Adipocyte (in vitro differentiated cells): ENCODE results near the gene EOGT.
A peak's percentile ranks its signal among the peaks of the same experiment; 100 is the strongest.

Source experiments
- DNase-seq: peaks from one replicate; pipeline ENCODE4 v3.0.0-alpha.2; 2015; ENCODE audit warnings: low read depth
- H3K27me3 ChIP-seq: replicated peaks from 2 replicates; pipeline ENCODE4 v1.7.0; 2013; ENCODE audit warnings: mild to moderate bottlenecking, low read length, moderate library complexity; ENCODE audit not compliant: control insufficient read depth, insufficient read depth
- H3K36me3 ChIP-seq: 2 replicates; pipeline ENCODE4 v1.7.0; 2013; ENCODE audit warnings: low read length, mild to moderate bottlenecking, moderate library complexity; ENCODE audit not compliant: control insufficient read depth, insufficient read depth, severe bottlenecking
- H3K4me1 ChIP-seq: 2 replicates; pipeline ENCODE4 v1.7.0; 2013; ENCODE audit warnings: mild to moderate bottlenecking, low read length, moderate library complexity; ENCODE audit not compliant: control insufficient read depth, insufficient read depth
- H3K4me3 ChIP-seq: 2 replicates; pipeline ENCODE4 v1.7.0; 2013; ENCODE audit warnings: mild to moderate bottlenecking, low read length, moderate library complexity
- H3K9ac ChIP-seq: 2 replicates; pipeline ENCODE4 v1.7.0; 2013; ENCODE audit warnings: mild to moderate bottlenecking, low read length, moderate library complexity
- H3K9me3 ChIP-seq: 2 replicates; pipeline ENCODE4 v1.7.0; 2013; ENCODE audit warnings: mild to moderate bottlenecking, low read length, moderate library complexity; ENCODE audit not compliant: control insufficient read depth

Gene EOGT

DNA sequence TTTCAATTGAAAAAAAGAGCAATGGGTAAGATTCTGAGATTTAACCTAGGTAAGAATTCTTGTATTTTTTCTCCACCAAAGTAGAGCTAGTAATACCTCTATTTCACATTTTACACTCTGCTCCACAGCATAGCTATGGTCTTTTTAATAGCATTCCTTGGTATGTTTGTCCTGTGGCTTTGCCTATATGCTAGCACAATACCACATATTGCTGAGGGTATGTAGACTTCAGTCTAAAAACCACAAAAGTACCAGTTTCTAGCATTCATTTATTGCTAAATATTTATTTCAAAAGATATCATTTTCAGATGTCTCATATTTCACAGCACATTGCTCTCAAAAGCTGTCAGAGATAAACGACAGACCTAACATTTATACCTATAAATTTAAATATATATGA lies 18.2 kb upstream of the EOGT start:
- peaks cover 96% of the 10 kb centered on the region for H3K36me3 ChIP-seq
- H3K4me3 ChIP-seq = no peak overlapping the region

DNA sequence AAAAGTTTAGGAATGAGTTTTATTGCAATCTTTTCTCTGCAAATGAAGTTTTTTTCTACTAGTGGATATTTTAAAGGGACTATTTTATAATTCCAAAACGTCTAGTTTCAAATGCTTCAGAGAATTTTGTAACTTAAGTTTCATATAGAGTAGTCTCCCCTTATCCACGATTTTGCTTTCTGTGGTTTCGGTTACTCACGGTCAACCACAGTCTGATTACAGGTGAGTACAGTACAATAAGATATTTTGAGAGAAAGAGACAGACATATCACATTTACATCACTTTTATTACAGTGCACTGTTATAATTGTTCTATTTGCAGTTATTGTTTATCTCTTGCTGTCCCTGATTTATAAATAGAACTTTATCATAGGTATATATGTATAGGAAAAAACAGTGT lies 7.4 kb upstream of the EOGT start:
- peaks cover 76% of the 10 kb centered on the region for H3K36me3 ChIP-seq
- no peak for DNase-seq
- H3K4me1 ChIP-seq = no peaks in the 10 kb centered on the region
- no peaks in the 10 kb centered on the region for H3K9me3 ChIP-seq
- H3K27me3 ChIP-seq = no peaks in the 10 kb centered on the region
- H3K9ac ChIP-seq = no peak overlapping the region
- no peak overlapping the region for H3K4me3 ChIP-seq

More for the DNA sequence above, 18.2 kb upstream of the EOGT start:
- peak; percentile 64 for DNase-seq
- Histone ChIP-seq H3K9ac (no peak overlapping the region), H3K9me3 (no peaks in the 10 kb centered on the region), H3K4me1 (peaks cover 22% of the 10 kb centered on the region), H3K27me3 (no peaks in the 10 kb centered on the region)

DNA sequence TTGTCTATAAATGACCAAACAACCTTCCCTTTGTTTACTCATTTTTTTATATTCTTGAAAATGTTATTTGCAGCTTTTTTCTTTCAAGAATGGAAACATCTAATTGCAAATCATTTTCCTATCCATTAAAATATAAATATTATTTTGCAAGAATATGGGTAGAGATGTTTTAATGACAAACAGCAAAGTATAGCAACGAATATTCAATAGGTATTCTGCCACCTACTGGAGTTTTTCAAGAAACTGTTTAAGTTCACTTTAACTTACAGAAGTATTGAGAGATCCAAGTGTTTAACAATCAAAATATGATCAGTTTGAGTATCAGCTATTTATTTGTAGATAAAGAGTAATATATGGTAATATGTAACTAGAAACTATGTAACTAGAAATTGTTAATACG lies 6.9 kb upstream of the EOGT start:
- peak; percentile 29 for DNase-seq
- Histone ChIP-seq H3K36me3 (peaks cover 76% of the 10 kb centered on the region), H3K9me3 (no peaks in the 10 kb centered on the region), H3K4me1 (no peaks in the 10 kb centered on the region), H3K27me3 (no peaks in the 10 kb centered on the region), H3K4me3 (no peak overlapping the region), H3K9ac (no peak overlapping the region)

DNA sequence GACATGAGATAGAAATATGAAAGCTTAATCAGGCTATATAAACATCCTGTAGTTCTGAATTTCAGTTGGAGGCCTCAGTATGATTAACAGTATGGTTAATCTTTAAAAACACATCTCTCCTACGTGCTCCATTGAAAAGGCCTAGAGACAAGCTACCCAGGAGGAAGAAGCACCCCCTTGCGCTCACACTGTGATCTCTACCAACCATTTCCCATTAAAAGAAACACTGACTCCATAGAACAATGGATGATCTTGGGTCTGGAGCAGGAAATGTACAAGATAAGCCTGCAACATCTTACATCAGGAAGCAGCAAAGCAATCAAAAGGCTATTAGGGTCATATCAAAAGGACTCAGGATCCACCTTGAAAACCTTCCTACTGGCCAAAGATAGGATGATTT lies 3.4 kb upstream of the EOGT start:
- Histone ChIP-seq H3K27me3 (no peaks in the 10 kb centered on the region), H3K4me1 (peaks cover 19% of the 10 kb centered on the region), H3K4me3 (no peak overlapping the region), H3K36me3 (peaks cover 41% of the 10 kb centered on the region), H3K9me3 (no peaks in the 10 kb centered on the region), H3K9ac (no peak overlapping the region)
- no peak for DNase-seq

DNA sequence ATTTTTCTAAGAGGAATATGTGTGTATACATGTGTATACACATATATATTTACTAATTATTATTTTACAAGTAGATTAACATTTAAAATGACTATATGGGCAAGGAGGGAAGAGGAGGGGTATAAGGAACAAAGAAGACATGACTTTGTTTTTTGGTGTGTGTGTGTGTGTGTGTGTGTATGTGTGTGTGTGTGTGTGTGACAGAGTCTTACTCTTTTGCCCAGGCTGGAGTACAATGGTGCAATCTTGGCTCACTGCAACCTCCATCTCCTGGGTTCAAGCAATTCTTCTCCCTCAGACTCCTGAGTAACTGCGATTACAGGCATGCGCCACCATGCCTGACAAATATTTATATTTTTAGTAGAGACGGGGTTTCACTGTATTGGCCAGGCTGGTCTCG lies 2.6 kb upstream of the EOGT start:
- H3K4me1 ChIP-seq = peaks cover 20% of the 10 kb centered on the region
- no peaks in the 10 kb centered on the region for H3K27me3 ChIP-seq
- H3K9ac ChIP-seq = no peak overlapping the region
- no peak for DNase-seq
- peaks cover 34% of the 10 kb centered on the region for H3K36me3 ChIP-seq
- H3K4me3 ChIP-seq = no peak overlapping the region
- no peaks in the 10 kb centered on the region for H3K9me3 ChIP-seq

DNA sequence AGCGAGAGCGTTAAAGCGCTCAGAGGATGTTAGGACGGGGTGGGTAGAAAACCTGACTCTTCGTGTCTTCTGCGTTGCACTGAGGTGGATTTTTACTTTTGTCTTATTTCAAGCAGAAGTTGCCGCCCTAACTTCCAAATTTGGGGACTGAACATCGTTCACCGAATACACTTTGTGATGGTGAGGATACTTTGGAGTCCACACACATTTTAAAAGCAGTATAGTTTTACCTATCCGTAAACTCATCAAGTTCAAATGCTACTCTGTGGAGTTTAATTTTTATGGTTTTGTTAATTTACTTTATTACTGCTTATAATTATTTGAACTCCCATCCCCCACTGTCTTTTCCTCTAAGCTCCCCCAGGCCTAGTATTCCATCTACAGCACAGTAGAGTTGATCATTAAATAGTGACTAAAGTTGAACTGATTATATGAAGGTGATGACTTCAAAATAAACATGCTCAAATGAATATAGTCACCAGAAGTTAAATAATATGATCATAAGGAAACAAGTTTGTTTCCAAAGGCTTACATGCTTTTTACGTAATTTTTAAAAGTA lies 617 bp upstream of the EOGT start:
- Histone ChIP-seq H3K27me3 (no peaks in the 10 kb centered on the region), H3K9ac (peak overlapping the region; percentile 92), H3K9me3 (no peaks in the 10 kb centered on the region), H3K36me3 (peaks cover 30% of the 10 kb centered on the region), H3K4me3 (peak overlapping the region; percentile 83), H3K4me1 (peaks cover 37% of the 10 kb centered on the region)
- peak; percentile 24 for DNase-seq

DNA sequence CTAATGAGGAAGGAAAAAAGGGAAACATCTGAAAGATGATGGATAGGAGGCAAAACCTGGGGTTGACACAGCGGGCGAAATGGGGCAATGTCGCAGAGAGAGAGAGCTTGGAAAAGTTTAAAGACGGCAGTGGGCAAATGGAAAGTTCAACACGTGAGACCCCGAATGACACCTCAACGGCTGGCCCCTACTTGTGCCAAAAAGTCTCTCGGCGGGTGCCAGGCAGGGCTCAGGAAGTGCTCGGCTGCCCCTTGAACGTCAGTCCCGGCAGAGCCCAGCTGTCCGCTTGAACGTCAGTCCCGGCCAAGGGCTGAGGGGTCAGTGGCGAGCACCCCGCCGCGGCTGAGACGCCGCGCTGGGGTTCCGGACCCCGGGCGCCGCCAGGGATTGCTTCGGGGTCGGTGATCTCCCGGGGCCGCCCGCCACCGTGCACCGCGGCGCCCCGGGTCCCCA lies 658 bp downstream of the EOGT start:
- Histone ChIP-seq H3K4me1 (peaks cover 45% of the 10 kb centered on the region), H3K9me3 (no peaks in the 10 kb centered on the region), H3K4me3 (peak overlapping the region; percentile 83), H3K27me3 (no peaks in the 10 kb centered on the region), H3K36me3 (peaks cover 32% of the 10 kb centered on the region), H3K9ac (peak overlapping the region; percentile 92)
- DNase-seq = peak; percentile 77

DNA sequence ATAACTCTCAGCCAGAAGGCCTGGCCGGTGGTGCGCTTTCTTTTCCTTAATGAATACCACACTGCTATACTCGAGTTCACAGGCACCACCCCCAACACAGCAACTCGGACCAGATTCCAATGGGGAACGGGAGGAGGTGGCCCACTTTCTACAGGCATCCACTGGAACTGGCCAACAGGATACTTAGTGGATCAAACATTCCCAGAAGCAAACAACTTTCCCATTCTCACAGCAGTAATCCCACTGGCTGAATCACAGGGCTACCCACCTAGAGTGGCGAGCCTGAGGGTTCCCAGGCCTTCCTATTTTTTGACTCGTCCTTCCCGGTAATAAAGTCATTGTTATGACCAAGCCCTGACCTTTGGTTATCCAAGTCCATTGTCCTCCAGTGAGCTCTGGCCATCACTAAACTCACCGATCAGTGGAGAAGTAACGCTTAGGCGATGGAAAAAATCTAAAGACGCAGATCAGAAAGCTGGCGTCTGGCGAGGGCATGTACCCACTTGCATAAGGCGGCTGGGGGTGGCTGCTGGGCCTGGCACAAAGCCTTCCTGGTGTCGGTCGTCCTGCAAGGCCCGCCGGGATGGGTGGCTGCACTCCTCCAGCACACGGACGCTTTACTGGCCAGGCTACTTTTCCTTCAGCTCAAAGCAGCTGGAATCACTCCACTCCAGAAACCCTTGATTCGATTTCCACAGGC lies 1.2 kb downstream of the EOGT start:
- peak; percentile 71 for DNase-seq
- H3K4me3 ChIP-seq = peak overlapping the region; percentile 83
- no peaks in the 10 kb centered on the region for H3K27me3 ChIP-seq

DNA sequence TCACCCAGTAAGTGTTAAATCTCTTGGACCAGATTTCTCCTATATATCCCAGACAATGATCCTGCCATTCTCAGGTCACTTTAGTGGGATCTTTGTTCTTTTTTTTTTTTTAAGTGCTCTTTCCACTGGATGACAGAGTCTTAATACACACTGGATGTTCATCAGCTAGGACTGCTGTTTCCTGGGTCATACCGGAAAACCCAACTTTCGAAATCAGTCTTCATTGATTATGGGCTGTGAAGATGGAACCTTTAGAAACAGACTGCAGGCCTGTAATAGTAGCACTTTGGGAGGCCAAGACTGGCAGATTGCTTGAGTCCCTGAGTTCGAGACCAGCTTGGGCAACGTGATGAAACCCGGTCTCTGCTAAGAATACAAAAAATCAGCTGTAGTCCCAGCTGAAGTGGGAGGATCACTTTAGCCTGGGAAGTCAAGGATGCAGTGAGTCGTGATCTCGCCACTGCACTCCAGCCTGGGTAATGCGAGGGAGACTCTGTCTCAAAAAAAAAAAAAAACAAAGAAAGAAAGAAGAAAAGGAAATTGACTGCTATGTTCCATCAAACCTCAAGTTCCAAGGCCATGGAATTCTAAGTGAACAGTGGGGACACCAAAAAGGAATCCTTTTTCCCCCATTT lies 2.3 kb downstream of the EOGT start:
- no peak overlapping the region for H3K4me3 ChIP-seq
- no peak for DNase-seq
- no peak overlapping the region for H3K9ac ChIP-seq
- peaks cover 32% of the 10 kb centered on the region for H3K36me3 ChIP-seq
- no peaks in the 10 kb centered on the region for H3K9me3 ChIP-seq
- H3K4me1 ChIP-seq = peaks cover 45% of the 10 kb centered on the region
- no peaks in the 10 kb centered on the region for H3K27me3 ChIP-seq

More for the DNA sequence above, 1.2 kb downstream of the EOGT start:
- Histone ChIP-seq H3K4me1 (peaks cover 45% of the 10 kb centered on the region), H3K9ac (peak overlapping the region; percentile 92), H3K9me3 (no peaks in the 10 kb centered on the region), H3K36me3 (peaks cover 30% of the 10 kb centered on the region)

DNA sequence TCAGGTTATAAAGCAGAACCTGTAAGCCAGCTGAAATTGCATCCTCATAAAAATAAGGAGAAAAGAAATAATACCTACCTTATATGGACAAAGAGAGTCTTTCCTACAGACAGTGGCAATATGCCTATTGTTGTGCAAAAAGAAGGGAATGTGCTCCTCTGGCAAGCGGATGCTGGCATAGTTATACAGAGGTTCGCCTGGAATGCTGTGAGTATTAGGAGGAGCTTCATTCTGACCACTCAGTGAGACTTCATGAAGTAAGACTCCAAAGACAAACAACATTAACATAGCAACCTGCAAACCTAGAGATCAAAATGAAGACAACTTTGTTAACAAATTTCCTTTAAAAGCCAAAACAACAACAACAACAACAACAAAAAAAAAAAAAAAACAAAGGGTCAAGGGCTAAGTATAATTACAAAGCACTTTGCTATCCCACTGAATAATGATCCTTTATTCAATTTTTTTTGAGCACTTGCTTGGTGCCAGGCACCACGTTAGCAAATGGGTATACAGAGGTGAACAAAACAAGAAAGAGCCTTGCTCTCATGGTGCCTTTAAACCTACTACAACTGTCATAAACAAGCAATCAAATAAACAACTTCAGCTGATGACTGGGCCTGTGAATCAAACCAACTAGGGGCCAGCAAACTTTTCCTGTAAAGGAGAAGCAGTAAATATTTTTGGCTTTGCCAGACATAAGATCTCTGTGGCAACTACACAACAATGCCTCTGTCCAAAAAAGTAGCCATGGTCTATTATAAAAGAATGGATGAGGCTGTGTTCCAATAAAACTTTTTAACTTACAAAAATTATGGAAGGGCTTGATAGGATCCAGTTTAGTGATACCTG lies 3.7 kb downstream of the EOGT start:
- DNase-seq = peak; percentile 88
- Histone ChIP-seq H3K9ac (peak overlapping the region; percentile 64), H3K4me1 (peaks cover 57% of the 10 kb centered on the region)

DNA sequence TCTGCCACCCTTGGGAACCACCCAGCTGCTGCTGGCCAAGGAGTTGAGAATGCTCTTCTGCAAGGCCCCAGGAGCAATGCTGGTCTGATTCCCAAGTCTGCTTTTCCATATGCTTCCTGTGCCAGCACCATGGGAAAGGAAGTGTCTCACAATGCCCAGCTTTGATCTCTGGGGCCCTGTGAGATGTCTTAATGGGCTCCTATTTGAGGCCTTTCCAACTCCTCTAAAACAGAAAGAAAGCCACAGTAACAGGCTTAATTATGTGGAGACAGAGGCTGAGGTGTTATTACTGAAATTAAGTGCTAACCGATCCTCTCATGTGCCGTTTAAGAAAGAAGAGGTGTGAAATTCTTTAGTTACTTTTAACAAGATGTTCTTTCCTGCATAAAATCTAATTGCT lies 4.5 kb downstream of the EOGT start:
- no peak for DNase-seq
- H3K4me1 ChIP-seq = peaks cover 49% of the 10 kb centered on the region
- no peaks in the 10 kb centered on the region for H3K27me3 ChIP-seq
- H3K4me3 ChIP-seq = no peak overlapping the region
- peak overlapping the region; percentile 64 for H3K9ac ChIP-seq
- H3K9me3 ChIP-seq = no peaks in the 10 kb centered on the region
- H3K36me3 ChIP-seq = peaks cover 44% of the 10 kb centered on the region

More for the DNA sequence above, 3.7 kb downstream of the EOGT start:
- Histone ChIP-seq H3K9me3 (no peaks in the 10 kb centered on the region), H3K4me3 (peak overlapping the region; percentile 18), H3K27me3 (no peaks in the 10 kb centered on the region), H3K36me3 (peaks cover 36% of the 10 kb centered on the region)
